Measurements from ENCODE around the gene ACP7.

DNA sequence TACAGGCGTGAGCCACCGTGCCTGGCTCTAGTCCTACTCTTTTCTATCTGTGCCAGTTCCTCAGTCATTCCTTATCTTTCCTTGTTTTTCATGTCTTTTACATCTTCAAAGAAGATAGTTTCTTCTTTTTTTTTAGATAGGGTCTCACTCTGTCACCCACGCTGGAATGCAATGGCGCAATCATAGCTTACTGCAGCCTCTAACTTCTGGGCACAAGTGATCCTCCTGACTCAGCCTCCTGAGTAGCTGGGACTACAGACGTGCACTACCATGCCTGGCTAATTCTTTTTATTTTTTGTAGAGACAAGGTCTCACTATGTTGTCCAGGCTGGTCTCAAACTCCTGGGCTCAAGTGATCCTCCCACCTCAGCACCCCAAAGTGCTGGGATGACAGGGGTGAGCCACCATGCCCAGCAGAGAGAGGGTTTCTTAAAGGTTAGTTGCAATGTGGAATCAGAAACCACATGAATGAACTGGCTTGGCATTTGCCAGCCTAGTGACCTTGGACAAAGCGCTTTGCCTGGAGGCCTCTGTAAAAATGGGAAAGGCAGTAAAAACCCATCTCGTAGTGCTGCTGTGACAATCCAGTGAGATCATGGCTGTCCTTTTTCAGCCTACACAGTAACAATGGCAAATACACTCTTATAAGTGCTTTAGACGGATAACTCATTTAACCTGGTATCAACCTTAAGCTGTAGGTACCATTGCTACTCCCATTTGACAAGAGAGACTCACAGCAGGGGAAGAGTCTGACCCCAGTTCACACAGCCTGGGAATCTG is 3.9 kb downstream of the ACP7 start:
- TF ChIP-seq, protein P1, sequence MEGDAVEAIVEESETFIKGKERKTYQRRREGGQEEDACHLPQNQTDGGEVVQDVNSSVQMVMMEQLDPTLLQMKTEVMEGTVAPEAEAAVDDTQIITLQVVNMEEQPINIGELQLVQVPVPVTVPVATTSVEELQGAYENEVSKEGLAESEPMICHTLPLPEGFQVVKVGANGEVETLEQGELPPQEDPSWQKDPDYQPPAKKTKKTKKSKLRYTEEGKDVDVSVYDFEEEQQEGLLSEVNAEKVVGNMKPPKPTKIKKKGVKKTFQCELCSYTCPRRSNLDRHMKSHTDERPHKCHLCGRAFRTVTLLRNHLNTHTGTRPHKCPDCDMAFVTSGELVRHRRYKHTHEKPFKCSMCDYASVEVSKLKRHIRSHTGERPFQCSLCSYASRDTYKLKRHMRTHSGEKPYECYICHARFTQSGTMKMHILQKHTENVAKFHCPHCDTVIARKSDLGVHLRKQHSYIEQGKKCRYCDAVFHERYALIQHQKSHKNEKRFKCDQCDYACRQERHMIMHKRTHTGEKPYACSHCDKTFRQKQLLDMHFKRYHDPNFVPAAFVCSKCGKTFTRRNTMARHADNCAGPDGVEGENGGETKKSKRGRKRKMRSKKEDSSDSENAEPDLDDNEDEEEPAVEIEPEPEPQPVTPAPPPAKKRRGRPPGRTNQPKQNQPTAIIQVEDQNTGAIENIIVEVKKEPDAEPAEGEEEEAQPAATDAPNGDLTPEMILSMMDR (IDR thresholded peaks at IDR 0.05) = no peak
- no peak for TF ChIP-seq POLR2A (IDR thresholded peaks at IDR 0.05)

Data from adrenal gland (tissue), 5 donors.